G401.6 (cell line): ENCODE measurements around the gene CKS1B.

ENCODE experiments used
- FAIRE-seq: peaks from 2 replicates; lab custom pipeline; 2012; peaks lifted over from hg19 to GRCh38; lab: Jason Lieb, UNC

CKS1B gene

GRCh38 chr1:154945962-154946850 lies 28.3 kb upstream of the CKS1B start:
- no peak for FAIRE-seq

- FAIRE-seq, result no peak
These were observed 26.4 kb upstream of the CKS1B start for GRCh38 chr1:154948079-154948478.

GRCh38 chr1:154951901-154952657 lies 22.4 kb upstream of the CKS1B start:
- FAIRE-seq, result no peak

- no peak for FAIRE-seq
These were observed 21.8 kb upstream of the CKS1B start for GRCh38 chr1:154952664-154953063.

GRCh38 chr1:154953611-154954038 lies 20.9 kb upstream of the CKS1B start:
- FAIRE-seq, result no peak

- FAIRE-seq, result no peak
These were observed 19.9 kb upstream of the CKS1B start for GRCh38 chr1:154954541-154954940.

- no peak for FAIRE-seq
These were observed 19.3 kb upstream of the CKS1B start for GRCh38 chr1:154955039-154955717.

- peak; percentile 94 for FAIRE-seq
These were observed 18.6 kb upstream of the CKS1B start, which contains the start of gene PBXIP1 for GRCh38 chr1:154955718-154956543. TSS of gene PBXIP1 (minus strand) at chr1:154956099. CDS start at chr1:154953721, 2,378 bp downstream.

- FAIRE-seq, result no peak
These were observed 17.9 kb upstream of the CKS1B start for GRCh38 chr1:154956544-154956941.

GRCh38 chr1:154957091-154957657 lies 17.3 kb upstream of the CKS1B start:
- no peak for FAIRE-seq

- FAIRE-seq, result no peak
These were observed 16.4 kb upstream of the CKS1B start for GRCh38 chr1:154958036-154958435.

GRCh38 chr1:154958681-154959425 lies 15.6 kb upstream of the CKS1B start:
- FAIRE-seq, result no peak

- FAIRE-seq, result no peak
These were observed 15.1 kb upstream of the CKS1B start for GRCh38 chr1:154959426-154959780.

- FAIRE-seq, result no peak
These were observed 13.9 kb upstream of the CKS1B start for GRCh38 chr1:154960446-154961136.

- no peak for FAIRE-seq
These were observed 13.0 kb upstream of the CKS1B start, which contains the start of gene PYGO2 for GRCh38 chr1:154961207-154962155. TSS of gene PYGO2 (minus strand) at chr1:154961782. CDS start at chr1:154961576, 206 bp downstream.

GRCh38 chr1:154962156-154962749 lies 12.2 kb upstream of the CKS1B start:
- FAIRE-seq, result no peak

- FAIRE-seq, result no peak
These were observed 11.6 kb upstream of the CKS1B start for GRCh38 chr1:154962795-154963330.

- FAIRE-seq, result no peak
These were observed 10.8 kb upstream of the CKS1B start for GRCh38 chr1:154963643-154964042.
